ENCODE data around the gene ADCK1.

GRCh38 chr14:77920312-77920711 lies 120.4 kb downstream of the ADCK1 start:
- TF ChIP-seq CTCF (IDR thresholded peaks at IDR 0.05): no peak
- no peak for TF ChIP-seq POLR2A (IDR thresholded peaks at IDR 0.05)
- no peak for TF ChIP-seq POLR2AphosphoS5 (IDR thresholded peaks at IDR 0.05)

Measured in transverse colon (tissue), 4 donors.